Activated naive CD8-positive, alpha-beta T cell treated with anti-CD3 and anti-CD28 coated beads, Interleukin-2, amount 50 U/mL, for 16 hours (primary cell): ENCODE results near the gene DMWD.

Experiments used
- DNase-seq: peaks from one replicate; pipeline ENCODE4 v3.0.0-alpha.2; 2020; ENCODE audit warnings: low read depth, low spot score

DMWD gene

GRCh38 chr19:45770192-45771101 lies 22.2 kb downstream of the DMWD start:
- DNase-seq = peak; percentile 77

GRCh38 chr19:45769821-45770191 lies 22.8 kb downstream of the DMWD start:
- no peak for DNase-seq

GRCh38 chr19:45768984-45769782 lies 23.5 kb downstream of the DMWD start, which contains the start of gene SIX5:
SIX5 (minus strand) TSS chr19:45769252; CDS start chr19:45768844, 408 bp downstream.
- DNase-seq = peak; percentile 86

GRCh38 chr19:45768655-45768983 lies 24.0 kb downstream of the DMWD start:
- no peak for DNase-seq

- DNase-seq = no peak
Measured at GRCh38 chr19:45767881-45768654, 24.6 kb downstream of the DMWD start.

- DNase-seq = no peak
Measured at GRCh38 chr19:45767410-45767880, 25.2 kb downstream of the DMWD start.

GRCh38 chr19:45766869-45767346 lies 25.7 kb downstream of the DMWD start:
- DNase-seq = no peak

- no peak for DNase-seq
Measured at GRCh38 chr19:45766296-45766868, 26.3 kb downstream of the DMWD start.

GRCh38 chr19:45765702-45766295 lies 26.8 kb downstream of the DMWD start:
- DNase-seq = no peak

- no peak for DNase-seq
Measured at GRCh38 chr19:45764945-45765701, 27.5 kb downstream of the DMWD start.

- no peak for DNase-seq
Measured at GRCh38 chr19:45764475-45764874, 28.2 kb downstream of the DMWD start.

GRCh38 chr19:45763691-45764294 lies 28.9 kb downstream of the DMWD start:
- DNase-seq = no peak

- DNase-seq = no peak
Measured at GRCh38 chr19:45762870-45763631, 29.6 kb downstream of the DMWD start.

GRCh38 chr19:45761714-45762113 lies 30.9 kb downstream of the DMWD start:
- no peak for DNase-seq

GRCh38 chr19:45758921-45759320 lies 33.7 kb downstream of the DMWD start:
- DNase-seq = no peak

- DNase-seq = no peak
Measured at GRCh38 chr19:45757695-45758094, 35.0 kb downstream of the DMWD start.

GRCh38 chr19:45754323-45754722 lies 38.3 kb downstream of the DMWD start:
- no peak for DNase-seq

GRCh38 chr19:45753548-45753947 lies 39.1 kb downstream of the DMWD start:
- DNase-seq = no peak

GRCh38 chr19:45752639-45753038 lies 40.0 kb downstream of the DMWD start:
- no peak for DNase-seq
